Thyroid gland (tissue), 4 donors: ENCODE results near the gene SULT6B1. TPM values are rescaled to one million over a fixed set of nuclear protein-coding genes. Genes with fewer than 3 reads are reported as not detected.
"Not testable (repeated sequence)": the region's sequence is repeated elsewhere in the genome, so short reads cannot be mapped to it uniquely, and the experiment has no call there.

Experiments
- DNase-seq, 2 donors: peaks; one replicate each; pipeline ENCODE4 v3.0.0-alpha.2; 2019
- H3K27ac ChIP-seq, 3 donors: fragments of 200-600 bp; sonication (generic); 1 replicate in 2 of 3; 2 replicates in 1 of 3; pipeline ENCODE4 v1.5.1; 2016 to 2019; ENCODE audit warnings: mild to moderate bottlenecking in 1 of 3, moderate library complexity in 1 of 3
- H3K27me3 ChIP-seq: fragments of 200-600 bp; sonication (generic); one replicate; pipeline ENCODE4 v1.5.1; 2019
- H3K36me3 ChIP-seq, 2 donors: fragments of 200-600 bp; sonication (generic); one replicate each; pipeline ENCODE4 v1.5.1; 2016 to 2019
- H3K4me1 ChIP-seq, 2 donors: fragments of 200-600 bp; sonication (generic); one replicate each; pipeline ENCODE4 v1.5.1; 2017 to 2019
- H3K4me3 ChIP-seq, 3 donors: fragments of 200-600 bp; sonication (generic); replicated peaks in 1 of 3; 1 replicate in 2 of 3; 2 replicates in 1 of 3; pipeline ENCODE4 v1.5.1; 2016; ENCODE audit warnings: mild to moderate bottlenecking in 1 of 3
- H3K9me3 ChIP-seq: fragments of 200-600 bp; sonication (generic); one replicate; pipeline ENCODE4 v1.5.1; 2017
- POLR2A ChIP-seq, 2 donors: fragments of 450-650 bp; IDR thresholded peaks; one replicate each; pipeline ENCODE4 v1.6.1; 2017; ENCODE audit warnings: antibody characterized with exemption in 2 of 2, mild to moderate bottlenecking in 2 of 2, moderate library complexity in 1 of 2
- WGBS, 2 donors: methylation state at CpG; one replicate each; pipeline ENCODE4 v1.1.5; 2017; 5-methylcytosine and 5-hydroxymethylcytosine counted together
- intact Hi-C: fragments of 100-400 bp; cut with DNase I; formaldehyde crosslinking; loops from one replicate; pipeline ENCODE4 v1.15.1; 2023
- total RNA-seq, 4 donors: library from RNA; depleted of rRNA; stranded (reverse); fragments of >200 nt; gene quantifications; one replicate each; pipeline ENCODE4 v1.2.3, GENCODE V29; 2016
- TF ChIP-seq, protein P1 (sequence below), 6 experiments: fragments of 200-600 bp in 3 of 6; fragments of 450-650 bp in 3 of 6; sonication (generic) in 3 of 6; IDR thresholded peaks; one replicate each; pipeline ENCODE4 v1.5.1; 2016 to 2019; ENCODE audit warnings: antibody characterized with exemption in 6 of 6, mild to moderate bottlenecking in 2 of 6, inconsistent platforms in 1 of 6, moderate library complexity in 1 of 6

The SULT6B1 gene
- total RNA-seq, 4 donors from 2014 or later: not detected

DNA sequence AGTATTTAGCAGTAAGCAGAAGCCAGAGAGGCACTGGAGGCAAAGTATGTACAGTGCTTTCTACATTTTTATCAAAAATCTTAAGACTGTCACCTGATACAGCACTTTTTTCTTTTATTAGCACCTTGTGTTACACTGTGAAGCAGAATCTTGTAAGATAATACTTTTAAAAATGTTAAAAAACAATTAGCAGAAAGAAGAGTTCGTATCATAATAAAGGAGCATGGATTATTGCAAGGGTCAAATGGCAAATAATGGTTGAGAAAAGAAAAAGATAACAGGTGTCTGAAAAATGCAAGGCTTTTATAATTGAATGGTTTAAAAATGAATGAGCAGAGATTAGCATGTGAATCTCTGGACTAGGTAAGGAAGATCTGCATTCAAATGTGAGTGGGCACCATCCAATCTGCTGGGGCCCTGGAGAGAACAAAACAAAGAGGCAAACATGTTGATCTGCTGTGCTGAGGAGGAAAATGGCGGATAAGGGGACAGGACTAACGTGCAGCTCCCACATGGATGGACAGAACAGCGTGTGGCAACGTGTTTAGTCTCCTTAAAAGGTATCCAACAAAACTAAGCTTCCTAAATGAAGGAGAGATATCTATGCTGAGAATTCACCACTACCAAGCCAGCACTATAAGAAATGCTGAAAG is 17.3 kb upstream of the SULT6B1 start:
- no peak for TF ChIP-seq POLR2A (IDR thresholded peaks at IDR 0.05)
- TF ChIP-seq, protein P1, sequence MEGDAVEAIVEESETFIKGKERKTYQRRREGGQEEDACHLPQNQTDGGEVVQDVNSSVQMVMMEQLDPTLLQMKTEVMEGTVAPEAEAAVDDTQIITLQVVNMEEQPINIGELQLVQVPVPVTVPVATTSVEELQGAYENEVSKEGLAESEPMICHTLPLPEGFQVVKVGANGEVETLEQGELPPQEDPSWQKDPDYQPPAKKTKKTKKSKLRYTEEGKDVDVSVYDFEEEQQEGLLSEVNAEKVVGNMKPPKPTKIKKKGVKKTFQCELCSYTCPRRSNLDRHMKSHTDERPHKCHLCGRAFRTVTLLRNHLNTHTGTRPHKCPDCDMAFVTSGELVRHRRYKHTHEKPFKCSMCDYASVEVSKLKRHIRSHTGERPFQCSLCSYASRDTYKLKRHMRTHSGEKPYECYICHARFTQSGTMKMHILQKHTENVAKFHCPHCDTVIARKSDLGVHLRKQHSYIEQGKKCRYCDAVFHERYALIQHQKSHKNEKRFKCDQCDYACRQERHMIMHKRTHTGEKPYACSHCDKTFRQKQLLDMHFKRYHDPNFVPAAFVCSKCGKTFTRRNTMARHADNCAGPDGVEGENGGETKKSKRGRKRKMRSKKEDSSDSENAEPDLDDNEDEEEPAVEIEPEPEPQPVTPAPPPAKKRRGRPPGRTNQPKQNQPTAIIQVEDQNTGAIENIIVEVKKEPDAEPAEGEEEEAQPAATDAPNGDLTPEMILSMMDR (IDR thresholded peaks at IDR 0.05): no peak
- Histone ChIP-seq H3K9me3 (no peaks in the 10 kb centered on the region), H3K4me3 (no peak overlapping the region), H3K36me3 (peaks cover 51 to 53% of the 10 kb centered on the region in 2 donors), H3K27me3 (no peaks in the 10 kb centered on the region), H3K27ac (no peak overlapping the region), H3K4me1 (no peaks in the 10 kb centered on the region)
- DNase-seq: no peak
- WGBS, 2 donors: 89 to 93% methylated on average over 5 of the region's 5 CpGs
- intact Hi-C loops: no loop called here

DNA sequence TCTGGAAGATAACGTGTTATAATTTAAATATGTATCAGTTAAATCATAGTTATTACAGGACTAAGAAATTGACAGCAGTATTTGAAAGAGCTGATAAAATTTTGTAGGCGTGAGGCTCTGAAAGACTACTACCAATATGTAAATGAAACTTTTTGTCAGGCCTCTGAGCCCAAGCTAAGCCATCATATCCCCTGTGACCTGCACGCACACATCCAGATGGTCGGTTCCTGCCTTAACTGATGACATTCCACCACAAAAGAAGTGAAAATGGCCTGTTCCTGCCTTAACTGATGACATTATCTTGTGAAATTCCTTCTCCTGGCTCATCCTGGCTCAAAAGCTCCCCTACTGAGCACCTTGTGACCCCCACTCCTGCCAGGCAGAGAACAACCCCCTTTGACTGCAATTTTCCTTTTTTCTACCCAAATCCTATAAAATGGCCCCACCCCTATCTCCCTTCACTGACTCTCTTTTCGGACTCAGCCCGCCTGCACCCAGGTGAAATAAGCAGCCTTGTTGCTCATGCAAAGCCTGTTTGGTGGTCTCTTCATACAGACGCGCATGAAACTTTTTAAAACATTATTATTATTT is 16.7 kb upstream of the SULT6B1 start:
- H3K27me3 ChIP-seq, H3K4me1 ChIP-seq, H3K27ac ChIP-seq, H3K4me3 ChIP-seq, H3K9me3 ChIP-seq, intact Hi-C loops, DNase-seq: not testable (repeated sequence)
- peaks cover 47 to 53% of the 10 kb centered on the region in 2 donors for H3K36me3 ChIP-seq
- 83 to 90% methylated on average over 8 of the region's 8 CpGs for WGBS, 2 donors

DNA sequence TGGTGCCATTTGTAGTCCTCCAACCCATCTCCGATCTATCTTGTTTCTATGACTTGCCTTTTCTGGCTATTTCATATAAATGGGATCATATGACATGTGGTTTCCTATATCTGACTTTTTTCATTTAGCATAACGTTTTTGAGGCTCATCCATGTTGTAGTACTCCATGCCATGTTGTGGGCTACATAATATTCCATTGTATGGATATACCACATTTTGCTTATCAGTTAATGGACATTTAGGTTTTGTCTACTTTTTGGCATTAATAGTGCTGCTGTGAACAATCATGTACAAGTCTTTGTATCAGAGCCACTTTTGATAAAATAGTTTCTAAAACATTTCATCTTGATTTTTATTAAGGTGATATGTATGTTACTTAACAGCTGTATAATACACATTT is 15.2 kb upstream of the SULT6B1 start:
- Histone ChIP-seq H3K4me3 (no peak overlapping the region), H3K4me1 (no peaks in the 10 kb centered on the region), H3K27me3 (no peaks in the 10 kb centered on the region), H3K36me3 (peaks cover 33 to 45% of the 10 kb centered on the region in 2 donors), H3K27ac (no peak overlapping the region), H3K9me3 (no peaks in the 10 kb centered on the region)
- intact Hi-C loops: no loop called here
- TF ChIP-seq, protein P1 (IDR thresholded peaks at IDR 0.05): no peak
- no peak for TF ChIP-seq POLR2A (IDR thresholded peaks at IDR 0.05)
- 93 to 99% methylated on average over 2 of the region's 2 CpGs for WGBS, 2 donors
- no peak for DNase-seq

DNA sequence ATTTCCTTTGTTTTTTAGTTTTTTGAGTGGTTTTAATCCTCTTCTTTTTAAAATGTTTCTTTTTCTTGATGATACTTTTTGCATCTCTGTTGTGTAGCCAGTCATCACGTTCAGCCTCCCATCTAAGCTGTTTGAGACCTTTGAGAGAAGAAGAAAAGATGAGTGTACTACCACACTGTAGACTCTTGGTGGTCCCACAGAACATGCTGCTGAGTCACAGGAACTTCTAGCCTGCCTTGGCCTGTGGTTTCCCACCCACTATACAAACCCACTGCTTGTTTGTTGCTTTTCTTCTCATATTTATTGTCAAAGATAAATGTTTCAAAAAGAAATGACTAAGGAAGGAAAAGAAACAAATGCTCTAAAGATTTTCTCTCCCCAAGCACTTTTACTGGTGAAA is 13.3 kb upstream of the SULT6B1 start:
- peaks cover 7 to 9% of the 10 kb centered on the region in 2 donors for H3K4me1 ChIP-seq
- H3K36me3 ChIP-seq: peaks cover 25 to 44% of the 10 kb centered on the region in 2 donors
- no peak for TF ChIP-seq POLR2A (IDR thresholded peaks at IDR 0.05)
- TF ChIP-seq, protein P1 (IDR thresholded peaks at IDR 0.05): no peak
- intact Hi-C loops: no loop called here
- no peak overlapping the region for H3K27ac ChIP-seq
- DNase-seq: no peak
- H3K9me3 ChIP-seq: no peaks in the 10 kb centered on the region
- H3K27me3 ChIP-seq: no peaks in the 10 kb centered on the region
- H3K4me3 ChIP-seq: no peak overlapping the region
- WGBS, 2 donors: 88 to 95% methylated on average over 1 of the region's 1 CpG

DNA sequence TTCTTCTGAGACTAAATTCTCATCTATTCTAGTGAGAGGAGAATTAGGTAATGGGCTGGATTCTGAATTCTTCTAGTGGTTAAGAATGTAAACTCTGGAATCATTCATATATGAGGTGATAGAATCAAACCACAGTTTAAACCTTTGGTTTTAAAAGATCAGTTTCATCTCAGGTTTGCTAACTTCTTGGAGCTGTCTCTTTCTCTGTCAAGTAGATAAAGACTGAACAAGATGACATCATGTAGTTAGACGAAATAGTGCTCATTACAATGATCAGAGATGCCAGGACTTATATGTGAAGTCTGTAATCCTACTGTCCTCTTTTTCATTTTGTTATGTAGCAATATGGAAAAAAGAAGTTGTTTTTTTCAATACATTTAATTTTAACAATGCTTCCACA is 12.7 kb upstream of the SULT6B1 start:
- DNase-seq: no peak
- intact Hi-C loops: no loop called here
- H3K4me3 ChIP-seq: no peak overlapping the region
- 82 to 91% methylated on average over 1 of the region's 1 CpG for WGBS, 2 donors
- H3K36me3 ChIP-seq: peaks cover 20 to 38% of the 10 kb centered on the region in 2 donors
- no peak overlapping the region for H3K27ac ChIP-seq
- TF ChIP-seq, protein P1 (IDR thresholded peaks at IDR 0.05): no peak
- TF ChIP-seq POLR2A (IDR thresholded peaks at IDR 0.05): no peak
- H3K4me1 ChIP-seq: peaks cover 7 to 9% of the 10 kb centered on the region in 2 donors
- no peaks in the 10 kb centered on the region for H3K9me3 ChIP-seq
- H3K27me3 ChIP-seq: no peaks in the 10 kb centered on the region
